ENCODE results near the gene PPP3R1.

The PPP3R1 gene

GRCh38 chr2:68222287-68222686, 30.0 kb downstream of the PPP3R1 start:
- H3K79me1 ChIP-seq (replicated peaks; ENCODE audit: low read length, poor library complexity, severe bottlenecking): peaks cover 1% of the 10 kb centered on the region
- no peak overlapping the region for H3K4ac ChIP-seq (ENCODE audit: low read depth in 1 of 2, low read length in 2 of 2)
- H3K4me2 ChIP-seq (ENCODE audit: low read length, poor library complexity, severe bottlenecking): no peak overlapping the region
- H2BK120ac ChIP-seq (ENCODE audit: low read depth, low read length): no peak overlapping the region
- no peaks in the 10 kb centered on the region for H3K27me3 ChIP-seq (ENCODE audit: control insufficient read depth in 1 of 2, insufficient read depth in 1 of 2, low read length in 2 of 2)
- H4K8ac ChIP-seq (ENCODE audit: low read length): no peak overlapping the region
- no peak overlapping the region for H2AK5ac ChIP-seq (ENCODE audit: low read length, severe bottlenecking)
- 94% methylated on average over 1 of the region's 1 CpG for WGBS
- H2BK5ac ChIP-seq (ENCODE audit: low read depth, low read length, poor library complexity, severe bottlenecking): no peak overlapping the region
- no peak overlapping the region for H2AFZ ChIP-seq (ENCODE audit: low read depth, low read length)
- no peak overlapping the region for H4K91ac ChIP-seq (ENCODE audit: low read length)
- H3K4me3 ChIP-seq (ENCODE audit: insufficient read depth in 1 of 2, low read depth in 1 of 2, low read length in 2 of 2): no peak overlapping the region
- H3K9me3 ChIP-seq (ENCODE audit: control insufficient read depth, low read length): no peaks in the 10 kb centered on the region
- H3K9ac ChIP-seq (ENCODE audit: low read length): no peak overlapping the region
- H3K4me1 ChIP-seq (ENCODE audit: control insufficient read depth, insufficient read depth, low read depth, low read length): no peaks in the 10 kb centered on the region
- H3K14ac ChIP-seq (ENCODE audit: low read length in 2 of 2): no peak overlapping the region
- H3K23ac ChIP-seq (ENCODE audit: low read length in 2 of 2): no peak overlapping the region
- peaks cover 0 to 5% of the 10 kb centered on the region in 2 experiments for H3K36me3 ChIP-seq (ENCODE audit: control insufficient read depth in 1 of 2, insufficient read depth in 2 of 2, low read depth in 1 of 2, low read length in 2 of 2)
- H3K27ac ChIP-seq (ENCODE audit: low read length, poor library complexity, severe bottlenecking): no peak overlapping the region
- H2BK12ac ChIP-seq (ENCODE audit: low read length in 2 of 2): no peak overlapping the region
- H3K18ac ChIP-seq (ENCODE audit: low read depth in 1 of 2, low read length in 2 of 2): no peak overlapping the region
- H2BK15ac ChIP-seq (ENCODE audit: low read depth, poor library complexity, severe bottlenecking): no peak overlapping the region
- DNase-seq: no peak

GRCh38 chr2:68218343-68218901, 33.9 kb downstream of the PPP3R1 start:
- H3K27ac ChIP-seq (ENCODE audit: low read length, poor library complexity, severe bottlenecking): no peak overlapping the region
- H4K8ac ChIP-seq (ENCODE audit: low read length): no peak overlapping the region
- no peak for DNase-seq
- H3K23ac ChIP-seq (ENCODE audit: low read length in 2 of 2): no peak overlapping the region
- H3K36me3 ChIP-seq (ENCODE audit: control insufficient read depth in 1 of 2, insufficient read depth in 2 of 2, low read depth in 1 of 2, low read length in 2 of 2): peaks cover 0 to 19% of the 10 kb centered on the region in 2 experiments
- no peak overlapping the region for H3K18ac ChIP-seq (ENCODE audit: low read depth in 1 of 2, low read length in 2 of 2)
- H3K79me1 ChIP-seq (replicated peaks; ENCODE audit: low read length, poor library complexity, severe bottlenecking): peaks cover 3% of the 10 kb centered on the region
- H2AK5ac ChIP-seq (ENCODE audit: low read length, severe bottlenecking): no peak overlapping the region
- no peak overlapping the region for H2BK5ac ChIP-seq (ENCODE audit: low read depth, low read length, poor library complexity, severe bottlenecking)
- H2BK120ac ChIP-seq (ENCODE audit: low read depth, low read length): no peak overlapping the region
- no peaks in the 10 kb centered on the region for H3K9me3 ChIP-seq (ENCODE audit: control insufficient read depth, low read length)
- no peak overlapping the region for H2BK12ac ChIP-seq (ENCODE audit: low read length in 2 of 2)
- no peak overlapping the region for H4K91ac ChIP-seq (ENCODE audit: low read length)
- whole genome bisulfite sequencing: no CpG with 5 or more reads among the region's 1 CpG
- no peaks in the 10 kb centered on the region for H3K27me3 ChIP-seq (ENCODE audit: control insufficient read depth in 1 of 2, insufficient read depth in 1 of 2, low read length in 2 of 2)
- no peak overlapping the region for H3K4ac ChIP-seq (ENCODE audit: low read depth in 1 of 2, low read length in 2 of 2)
- H2AFZ ChIP-seq (ENCODE audit: low read depth, low read length): no peak overlapping the region
- no peak overlapping the region for H3K14ac ChIP-seq (ENCODE audit: low read length in 2 of 2)
- no peak overlapping the region for H3K4me2 ChIP-seq (ENCODE audit: low read length, poor library complexity, severe bottlenecking)
- no peak overlapping the region for H2BK15ac ChIP-seq (ENCODE audit: low read depth, poor library complexity, severe bottlenecking)
- no peak overlapping the region for H3K4me3 ChIP-seq (ENCODE audit: insufficient read depth in 1 of 2, low read depth in 1 of 2, low read length in 2 of 2)
- peak overlapping the region; percentile 41 for H3K9ac ChIP-seq (ENCODE audit: low read length)
- H3K4me1 ChIP-seq (ENCODE audit: control insufficient read depth, insufficient read depth, low read depth, low read length): no peaks in the 10 kb centered on the region

- Histone ChIP-seq H3K14ac (ENCODE audit: low read length in 2 of 2) (no peak overlapping the region), H2AFZ (ENCODE audit: low read depth, low read length) (no peak overlapping the region), H4K8ac (ENCODE audit: low read length) (no peak overlapping the region), H3K4me1 (ENCODE audit: control insufficient read depth, insufficient read depth, low read depth, low read length) (no peaks in the 10 kb centered on the region), H4K91ac (ENCODE audit: low read length) (no peak overlapping the region), H3K9ac (ENCODE audit: low read length) (peak overlapping the region; percentile 41), H3K4me2 (ENCODE audit: low read length, poor library complexity, severe bottlenecking) (no peak overlapping the region), H3K4me3 (ENCODE audit: insufficient read depth in 1 of 2, low read depth in 1 of 2, low read length in 2 of 2) (no peak overlapping the region), H2BK120ac (ENCODE audit: low read depth, low read length) (no peak overlapping the region), H3K36me3 (ENCODE audit: control insufficient read depth in 1 of 2, insufficient read depth in 2 of 2, low read depth in 1 of 2, low read length in 2 of 2) (peaks cover 0 to 19% of the 10 kb centered on the region in 2 experiments), H2BK15ac (ENCODE audit: low read depth, poor library complexity, severe bottlenecking) (no peak overlapping the region), H2BK12ac (ENCODE audit: low read length in 2 of 2) (no peak overlapping the region), H3K4ac (ENCODE audit: low read depth in 1 of 2, low read length in 2 of 2) (no peak overlapping the region), H2AK5ac (ENCODE audit: low read length, severe bottlenecking) (no peak overlapping the region), H3K18ac (ENCODE audit: low read depth in 1 of 2, low read length in 2 of 2) (no peak overlapping the region), H2BK5ac (ENCODE audit: low read depth, low read length, poor library complexity, severe bottlenecking) (no peak overlapping the region), H3K23ac (ENCODE audit: low read length in 2 of 2) (no peak overlapping the region), H3K9me3 (ENCODE audit: control insufficient read depth, low read length) (no peaks in the 10 kb centered on the region), H3K79me1 (replicated peaks; ENCODE audit: low read length, poor library complexity, severe bottlenecking) (peaks cover 4% of the 10 kb centered on the region), H3K27me3 (ENCODE audit: control insufficient read depth in 1 of 2, insufficient read depth in 1 of 2, low read length in 2 of 2) (no peaks in the 10 kb centered on the region), H3K27ac (ENCODE audit: low read length, poor library complexity, severe bottlenecking) (no peak overlapping the region)
- no CpG with 5 or more reads among the region's 3 CpGs for WGBS
- DNase-seq: no peak
Measured at GRCh38 chr2:68217729-68218128, 34.6 kb downstream of the PPP3R1 start.

GRCh38 chr2:68216454-68217310, 35.6 kb downstream of the PPP3R1 start:
- no peak for DNase-seq
- no peak overlapping the region for H3K23ac ChIP-seq (ENCODE audit: low read length in 2 of 2)
- no peak overlapping the region for H2AK5ac ChIP-seq (ENCODE audit: low read length, severe bottlenecking)
- H3K4me2 ChIP-seq (ENCODE audit: low read length, poor library complexity, severe bottlenecking): no peak overlapping the region
- no peaks in the 10 kb centered on the region for H3K4me1 ChIP-seq (ENCODE audit: control insufficient read depth, insufficient read depth, low read depth, low read length)
- H3K36me3 ChIP-seq (ENCODE audit: control insufficient read depth in 1 of 2, insufficient read depth in 2 of 2, low read depth in 1 of 2, low read length in 2 of 2): peaks cover 0 to 27% of the 10 kb centered on the region in 2 experiments
- no peak overlapping the region for H3K18ac ChIP-seq (ENCODE audit: low read depth in 1 of 2, low read length in 2 of 2)
- no peak overlapping the region for H3K27ac ChIP-seq (ENCODE audit: low read length, poor library complexity, severe bottlenecking)
- peak overlapping the region; percentile 64 for H3K9ac ChIP-seq (ENCODE audit: low read length)
- no peak overlapping the region for H4K8ac ChIP-seq (ENCODE audit: low read length)
- H3K9me3 ChIP-seq (ENCODE audit: control insufficient read depth, low read length): no peaks in the 10 kb centered on the region
- peaks cover 3% of the 10 kb centered on the region for H3K79me1 ChIP-seq (replicated peaks; ENCODE audit: low read length, poor library complexity, severe bottlenecking)
- 87% methylated on average over 2 of the region's 2 CpGs for WGBS
- H2BK15ac ChIP-seq (ENCODE audit: low read depth, poor library complexity, severe bottlenecking): no peak overlapping the region
- H2BK120ac ChIP-seq (ENCODE audit: low read depth, low read length): no peak overlapping the region
- no peaks in the 10 kb centered on the region for H3K27me3 ChIP-seq (ENCODE audit: control insufficient read depth in 1 of 2, insufficient read depth in 1 of 2, low read length in 2 of 2)
- H2BK12ac ChIP-seq (ENCODE audit: low read length in 2 of 2): no peak overlapping the region
- H2AFZ ChIP-seq (ENCODE audit: low read depth, low read length): no peak overlapping the region
- H2BK5ac ChIP-seq (ENCODE audit: low read depth, low read length, poor library complexity, severe bottlenecking): no peak overlapping the region
- no peak overlapping the region for H4K91ac ChIP-seq (ENCODE audit: low read length)
- peak overlapping the region in 1 of 2 experiments; percentile 19 for H3K4me3 ChIP-seq (ENCODE audit: insufficient read depth in 1 of 2, low read depth in 1 of 2, low read length in 2 of 2)
- no peak overlapping the region for H3K14ac ChIP-seq (ENCODE audit: low read length in 2 of 2)
- no peak overlapping the region for H3K4ac ChIP-seq (ENCODE audit: low read depth in 1 of 2, low read length in 2 of 2)
